ENCODE measurements around the gene CHCHD6. TPM values are rescaled to one million over a fixed set of nuclear protein-coding genes. Genes with fewer than 3 reads are reported as not detected.

Gene CHCHD6
- total RNA-seq, 1 experiment from 2014 or later = 40.9 TPM

GRCh38 chr3:126990024-126990700 is 286.1 kb downstream of the CHCHD6 start:
- H3K36me3 Mint-ChIP-seq = peaks cover 8% of the 10 kb centered on the region
- H3K9me3 Mint-ChIP-seq = no peaks in the 10 kb centered on the region
- ChIA-PET POLR2A (no interaction called here), CTCF (interaction anchor here (1.0 kb wide), 1 partner anchor 21 kb away, joined by 3 read pairs; no protein-coding TSS in a partner anchor)
- no peak overlapping the region; the same call in 1 of the 2 replicates for H3K27ac Mint-ChIP-seq
- H3K4me1 Mint-ChIP-seq = no peaks in the 10 kb centered on the region; the same call in 1 of the 2 replicates
- H3K4me3 Mint-ChIP-seq = no peak overlapping the region
- no peaks in the 10 kb centered on the region for H3K27me3 Mint-ChIP-seq (ENCODE audit: low read depth)
- ATAC-seq = no peak
- no peak for DNase-seq (ENCODE audit: low spot score)
- TF ChIP-seq ELF4 (CRISPR knock-in tag; IDR thresholded peaks at IDR 0.05; ENCODE audit: low read depth) (no peak), CREB1 (CRISPR knock-in tag; IDR thresholded peaks at IDR 0.05) (no peak), PREB (CRISPR knock-in tag; IDR thresholded peaks at IDR 0.05; ENCODE audit: borderline replicate concordance) (no peak), CREM (CRISPR knock-in tag; IDR thresholded peaks at IDR 0.05) (no peak), NFATC4 (CRISPR knock-in tag; IDR thresholded peaks at IDR 0.05) (no peak), E2F4 (CRISPR knock-in tag; IDR thresholded peaks at IDR 0.05; ENCODE audit: borderline replicate concordance, low read depth) (no peak), ZNF512 (CRISPR knock-in tag; IDR thresholded peaks at IDR 0.05; ENCODE audit: borderline replicate concordance) (no peak), SMAD4 (CRISPR knock-in tag; IDR thresholded peaks at IDR 0.05) (no peak)

GRCh38 chr3:126990890-126991289 is 286.9 kb downstream of the CHCHD6 start:
- H3K27ac Mint-ChIP-seq = no peak overlapping the region; the same call in 1 of the 2 replicates
- ChIA-PET POLR2A (no interaction called here), CTCF (interaction anchor here (0.6 to 1.0 kb wide), 2 partner anchors 20 to 260 kb away, joined by 3 read pairs; no protein-coding TSS in a partner anchor)
- no peak overlapping the region for H3K4me3 Mint-ChIP-seq
- DNase-seq (ENCODE audit: low spot score) (no peak), ATAC-seq (no peak)
- H3K36me3 Mint-ChIP-seq = peaks cover 8% of the 10 kb centered on the region
- H3K9me3 Mint-ChIP-seq = no peaks in the 10 kb centered on the region
- H3K27me3 Mint-ChIP-seq (ENCODE audit: low read depth) = no peaks in the 10 kb centered on the region
- H3K4me1 Mint-ChIP-seq = no peaks in the 10 kb centered on the region
- TF ChIP-seq FOXP1 (CRISPR knock-in tag; IDR thresholded peaks at IDR 0.05; ENCODE audit: borderline replicate concordance) (no peak), KAT7 (CRISPR knock-in tag; IDR thresholded peaks at IDR 0.05; ENCODE audit: borderline replicate concordance) (no peak), ZNF532 (CRISPR knock-in tag; IDR thresholded peaks at IDR 0.05; ENCODE audit: borderline replicate concordance) (no peak), ZBTB21 (CRISPR knock-in tag; IDR thresholded peaks at IDR 0.05; ENCODE audit: borderline replicate concordance) (no peak), AFF4 (CRISPR knock-in tag; IDR thresholded peaks at IDR 0.05; ENCODE audit: borderline replicate concordance) (no peak), PRRX2 (CRISPR knock-in tag; IDR thresholded peaks at IDR 0.05) (no peak), ZNF423 (CRISPR knock-in tag; IDR thresholded peaks at IDR 0.05) (no peak)
- TF ChIP-seq, protein P1, sequence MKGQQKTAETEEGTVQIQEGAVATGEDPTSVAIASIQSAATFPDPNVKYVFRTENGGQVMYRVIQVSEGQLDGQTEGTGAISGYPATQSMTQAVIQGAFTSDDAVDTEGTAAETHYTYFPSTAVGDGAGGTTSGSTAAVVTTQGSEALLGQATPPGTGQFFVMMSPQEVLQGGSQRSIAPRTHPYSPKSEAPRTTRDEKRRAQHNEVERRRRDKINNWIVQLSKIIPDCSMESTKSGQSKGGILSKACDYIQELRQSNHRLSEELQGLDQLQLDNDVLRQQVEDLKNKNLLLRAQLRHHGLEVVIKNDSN (CRISPR knock-in tag; IDR thresholded peaks at IDR 0.05) = no peak

Data from WTC11 (cell line).